HG02588 (cell line): ENCODE measurements around the gene PPAN.

Source experiments
- ATAC-seq: cut with Tn5 transposase; IDR thresholded peaks from one replicate; pipeline ENCODE4 v1.9.1; 2021; ENCODE audit warnings: mild to moderate bottlenecking, moderate library complexity; ENCODE audit not compliant: unreplicated experiment

The PPAN gene

DNA sequence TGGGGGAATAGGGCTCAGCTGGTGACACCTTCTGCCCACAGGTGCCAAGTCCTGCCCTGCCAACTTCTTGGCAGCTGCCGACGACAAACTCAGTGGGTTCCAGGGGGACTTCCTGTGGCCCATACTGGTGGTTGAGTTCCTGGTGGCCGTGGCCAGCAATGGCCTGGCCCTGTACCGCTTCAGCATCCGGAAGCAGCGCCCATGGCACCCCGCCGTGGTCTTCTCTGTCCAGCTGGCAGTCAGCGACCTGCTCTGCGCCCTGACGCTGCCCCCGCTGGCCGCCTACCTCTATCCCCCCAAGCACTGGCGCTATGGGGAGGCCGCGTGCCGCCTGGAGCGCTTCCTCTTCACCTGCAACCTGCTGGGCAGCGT is 7.4 kb downstream of the PPAN start:
- no peak for ATAC-seq

DNA sequence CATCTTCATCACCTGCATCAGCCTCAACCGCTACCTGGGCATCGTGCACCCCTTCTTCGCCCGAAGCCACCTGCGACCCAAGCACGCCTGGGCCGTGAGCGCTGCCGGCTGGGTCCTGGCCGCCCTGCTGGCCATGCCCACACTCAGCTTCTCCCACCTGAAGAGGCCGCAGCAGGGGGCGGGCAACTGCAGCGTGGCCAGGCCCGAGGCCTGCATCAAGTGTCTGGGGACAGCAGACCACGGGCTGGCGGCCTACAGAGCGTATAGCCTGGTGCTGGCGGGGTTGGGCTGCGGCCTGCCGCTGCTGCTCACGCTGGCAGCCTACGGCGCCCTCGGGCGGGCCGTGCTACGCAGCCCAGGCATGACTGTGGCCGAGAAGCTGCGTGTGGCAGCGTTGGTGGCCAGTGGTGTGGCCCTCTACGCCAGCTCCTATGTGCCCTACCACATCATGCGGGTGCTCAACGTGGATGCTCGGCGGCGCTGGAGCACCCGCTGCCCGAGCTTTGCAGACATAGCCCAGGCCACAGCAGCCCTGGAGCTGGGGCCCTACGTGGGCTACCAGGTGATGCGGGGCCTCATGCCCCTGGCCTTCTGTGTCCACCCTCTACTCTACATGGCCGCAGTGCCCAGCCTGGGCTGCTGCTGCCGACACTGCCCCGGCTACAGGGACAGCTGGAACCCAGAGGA is 7.9 kb downstream of the PPAN start:
- no peak for ATAC-seq

DNA sequence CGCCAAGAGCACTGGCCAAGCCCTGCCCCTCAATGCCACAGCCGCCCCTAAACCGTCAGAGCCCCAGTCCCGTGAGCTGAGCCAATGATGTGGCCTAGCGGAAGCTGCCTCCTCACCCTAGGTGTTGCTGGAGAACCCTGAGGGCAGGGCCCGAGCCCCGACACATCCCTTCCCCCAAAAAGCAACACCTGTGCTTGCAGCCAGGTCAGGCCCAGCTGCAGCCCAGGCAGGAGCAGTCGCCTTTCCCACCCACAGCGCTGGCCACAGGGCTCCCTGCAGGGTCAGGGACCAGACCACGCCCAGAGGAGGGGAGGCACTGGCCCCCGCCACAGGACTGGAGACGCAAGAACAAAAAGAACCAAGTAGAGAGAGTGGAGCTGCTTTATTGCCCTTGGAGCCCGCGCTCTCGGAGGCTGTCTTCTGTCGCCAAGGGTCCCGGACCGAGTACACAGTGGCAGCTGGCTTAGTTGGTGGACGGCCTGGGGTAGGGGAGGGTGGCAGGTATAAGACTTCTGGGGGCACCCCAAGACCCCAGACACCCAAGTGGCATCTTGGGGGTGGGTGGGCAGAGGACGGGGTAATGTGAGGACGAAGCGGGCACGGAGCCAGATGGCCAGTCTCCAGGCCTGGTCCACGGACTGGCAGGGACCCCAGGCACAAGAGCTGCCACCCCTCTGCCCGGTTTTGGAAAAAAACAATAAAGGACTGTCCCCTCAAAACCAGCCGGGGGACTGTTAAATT is 8.7 kb downstream of the PPAN start:
- ATAC-seq: no peak

DNA sequence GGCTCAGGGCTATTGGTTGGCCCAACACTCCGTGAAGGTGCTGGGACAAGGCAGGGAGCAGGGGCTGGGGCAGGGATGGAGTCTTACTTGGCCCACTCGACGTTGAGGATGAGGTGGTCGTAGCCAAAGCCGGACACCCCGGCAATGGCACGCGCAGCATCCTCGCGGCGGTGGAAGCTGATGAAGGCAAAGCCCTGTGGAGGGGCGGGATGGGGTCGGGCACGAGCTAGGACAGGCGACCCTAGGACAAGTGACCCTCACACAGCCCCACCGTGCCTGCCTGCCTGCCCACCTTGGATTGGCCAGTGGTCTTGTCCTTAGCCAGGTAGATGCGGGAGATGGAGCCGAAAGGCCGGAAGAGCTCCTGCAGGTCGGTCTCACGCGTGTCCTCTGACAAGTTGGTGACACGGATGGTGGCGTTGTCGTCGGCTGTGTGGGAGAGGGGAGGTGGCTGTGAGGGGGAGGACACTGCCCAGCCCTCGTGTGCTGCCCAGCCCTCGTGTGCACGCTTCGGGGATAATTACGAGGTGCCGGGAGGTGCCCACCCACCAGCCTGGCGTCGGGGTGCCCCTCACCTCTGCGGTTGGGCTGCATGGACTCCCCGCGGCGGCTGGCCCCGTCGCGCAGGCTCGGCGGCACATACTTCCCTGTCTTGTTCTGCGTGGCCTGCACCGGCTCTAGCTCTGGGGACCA is 9.4 kb downstream of the PPAN start:
- no peak for ATAC-seq

GRCh38 chr19:10116085-10116865 is 10.1 kb downstream of the PPAN start:
- no peak for ATAC-seq

GRCh38 chr19:10116866-10117616 is 10.9 kb downstream of the PPAN start:
- ATAC-seq: no peak

DNA sequence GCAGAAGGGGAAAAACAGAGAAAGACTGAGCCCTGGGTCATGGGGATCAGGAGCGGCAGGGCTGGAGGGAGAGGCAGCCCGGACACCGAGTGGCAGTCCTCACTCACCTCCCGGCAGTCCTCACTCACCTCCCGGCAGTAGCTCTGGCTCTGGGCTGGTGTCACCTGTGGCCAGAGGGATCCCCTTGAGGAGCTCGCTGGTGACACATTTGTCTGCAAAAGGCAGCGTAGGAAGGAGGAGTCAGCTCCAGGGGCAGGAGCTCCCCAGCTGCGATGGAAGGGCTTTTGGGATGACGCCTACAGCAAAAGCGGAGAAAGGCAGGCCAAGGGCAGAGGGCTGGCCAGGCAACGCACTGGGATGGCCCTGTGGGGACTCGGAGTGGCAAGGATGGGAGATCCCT is 12.8 kb downstream of the PPAN start:
- ATAC-seq: no peak

DNA sequence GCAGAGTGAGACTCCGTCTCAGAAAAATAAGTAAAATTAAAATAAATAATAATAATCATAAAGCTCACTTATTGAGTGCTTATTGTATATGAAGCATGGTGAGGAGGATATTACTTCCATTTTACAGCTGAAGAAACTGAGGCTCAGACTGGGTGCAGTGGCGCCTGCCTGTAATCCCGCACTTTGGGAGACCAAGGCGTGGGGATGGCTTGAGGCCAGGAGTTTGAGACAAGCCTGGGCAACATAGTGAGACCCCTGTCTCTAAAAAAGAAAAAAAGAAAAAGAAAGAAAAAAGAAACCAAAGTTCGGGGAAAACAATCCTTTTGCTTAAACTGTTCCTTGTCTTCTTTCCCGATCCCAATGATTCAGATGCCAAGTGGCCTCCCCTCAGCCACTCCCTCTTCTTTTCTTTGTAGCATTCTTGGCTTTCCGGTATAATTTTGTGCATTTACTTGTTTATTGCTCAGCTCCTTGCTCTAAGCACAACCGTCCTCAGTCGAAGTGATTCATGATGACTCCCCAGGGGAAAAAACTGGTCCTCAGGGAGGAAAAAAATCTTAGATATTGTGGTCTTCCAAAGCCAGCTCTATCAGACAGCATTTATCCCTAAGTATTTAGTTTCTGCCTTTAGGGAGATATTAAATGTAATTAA is 14.5 kb downstream of the PPAN start:
- no peak for ATAC-seq

DNA sequence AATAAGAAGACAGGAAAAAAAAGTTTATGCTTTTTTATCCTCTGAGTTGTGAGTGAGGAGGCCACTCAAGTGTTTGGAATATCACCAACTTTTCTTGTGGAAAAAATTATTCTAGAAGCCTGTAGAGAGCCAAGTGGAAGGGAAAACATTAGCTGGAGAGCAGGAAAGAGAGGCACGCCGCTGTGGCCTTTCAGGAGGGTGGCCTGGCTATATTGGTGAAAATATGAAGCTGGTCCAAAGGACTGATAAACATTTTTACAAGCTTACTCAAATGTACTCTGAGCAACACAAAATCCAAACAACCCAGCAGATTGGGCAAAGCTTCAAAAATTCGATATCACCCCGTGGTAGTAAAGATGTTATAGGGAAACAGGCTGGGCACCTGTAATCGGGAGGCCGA is 15.9 kb downstream of the PPAN start:
- ATAC-seq: no peak

DNA sequence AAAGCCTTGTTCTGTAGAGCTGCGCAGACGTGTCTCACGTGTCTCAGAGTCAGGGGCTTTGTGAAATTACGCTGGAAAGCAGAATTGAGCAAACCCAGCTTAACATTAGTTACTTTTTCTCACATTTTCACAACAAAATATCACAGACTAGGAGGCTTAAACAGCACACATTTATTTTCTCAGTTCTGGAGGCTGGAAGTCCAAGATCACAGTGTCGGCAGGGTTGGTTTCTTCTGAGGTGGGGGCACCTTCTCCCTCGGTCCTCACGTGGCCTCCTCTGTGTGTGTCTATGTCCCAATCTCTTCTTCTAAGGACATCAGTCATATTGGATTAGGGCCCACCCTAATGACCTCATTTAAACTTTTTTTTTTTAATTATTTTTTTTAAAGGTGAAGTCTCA is 18.3 kb downstream of the PPAN start:
- ATAC-seq: no peak

DNA sequence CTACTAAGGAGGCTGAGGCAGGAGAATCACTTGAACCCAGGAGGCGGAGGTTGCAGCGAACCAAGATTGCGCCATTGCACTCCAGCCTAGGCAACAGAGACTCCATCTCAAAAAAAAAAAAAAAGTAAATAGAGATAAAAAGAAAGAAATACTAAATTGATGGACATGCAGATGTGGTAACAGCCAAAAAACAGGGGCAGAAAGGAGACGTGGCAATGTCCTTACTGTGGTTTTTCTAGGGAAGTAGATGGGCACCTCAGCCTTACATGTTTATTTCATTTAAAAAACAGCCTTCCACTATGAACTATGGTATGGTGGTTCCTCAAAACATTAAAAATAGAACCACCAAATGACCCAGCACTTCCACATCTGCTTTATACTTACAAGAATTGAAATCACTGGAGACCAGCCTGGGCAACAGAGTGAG is 20.1 kb downstream of the PPAN start:
- ATAC-seq: no peak

DNA sequence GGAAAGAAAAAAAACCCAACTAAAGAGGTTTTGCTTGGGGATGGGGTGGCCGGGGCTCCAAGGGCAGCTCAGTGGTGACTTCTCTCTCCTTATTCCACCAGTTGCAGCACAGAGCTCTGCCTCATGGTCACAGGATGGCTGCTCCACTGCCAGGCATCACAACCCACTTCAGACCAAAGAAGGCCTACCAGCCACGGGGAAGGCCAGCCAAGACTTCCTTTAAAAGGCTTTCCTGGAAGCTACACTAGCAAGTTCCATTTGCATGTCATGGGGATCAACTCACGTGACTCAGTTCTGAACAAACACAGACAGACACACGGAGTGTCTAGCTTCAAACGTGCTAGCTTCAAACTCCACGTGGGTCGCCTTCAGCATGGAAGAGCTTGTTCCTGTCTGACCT is 26.7 kb downstream of the PPAN start:
- no peak for ATAC-seq

GRCh38 chr19:10133596-10133995 is 27.4 kb downstream of the PPAN start:
- ATAC-seq: no peak

- ATAC-seq: no peak
Measured at GRCh38 chr19:10134040-10134439, 27.9 kb downstream of the PPAN start.

GRCh38 chr19:10135551-10136334 is 29.6 kb downstream of the PPAN start:
- no peak for ATAC-seq

GRCh38 chr19:10136936-10137335 is 30.8 kb downstream of the PPAN start:
- no peak for ATAC-seq

GRCh38 chr19:10137751-10138682 is 31.9 kb downstream of the PPAN start:
- ATAC-seq: no peak
